ENCODE measurements around the gene TP53BP2. TPM values are rescaled to one million over a fixed set of nuclear protein-coding genes. Genes with fewer than 3 reads are reported as not detected.

TP53BP2 gene
- polyA plus RNA-seq, 1 donor: 25.5 TPM

GRCh38 chr1:223780318-223780717 lies 65.4 kb downstream of the TP53BP2 start:
- Histone ChIP-seq H3K4me1 (ENCODE audit: control insufficient read depth, insufficient read depth, low read length) (peaks cover 8% of the 10 kb centered on the region), H3K27me3 (ENCODE audit: control insufficient read depth, insufficient read depth, low read length) (no peaks in the 10 kb centered on the region), H3K9me3 (ENCODE audit: control insufficient read depth, low read depth, low read length) (no peaks in the 10 kb centered on the region), H3K4me3 (ENCODE audit: low read length) (no peak overlapping the region), H3K36me3 (ENCODE audit: control insufficient read depth, insufficient read depth, low read length) (peaks cover 50% of the 10 kb centered on the region), H3K27ac (ENCODE audit: low read length) (no peak overlapping the region)
- 100% methylated on average over 4 of the region's 8 CpGs for WGBS (ENCODE audit: insufficient coverage, low lambda C conversion rate)
- no peak for DNase-seq

DNA sequence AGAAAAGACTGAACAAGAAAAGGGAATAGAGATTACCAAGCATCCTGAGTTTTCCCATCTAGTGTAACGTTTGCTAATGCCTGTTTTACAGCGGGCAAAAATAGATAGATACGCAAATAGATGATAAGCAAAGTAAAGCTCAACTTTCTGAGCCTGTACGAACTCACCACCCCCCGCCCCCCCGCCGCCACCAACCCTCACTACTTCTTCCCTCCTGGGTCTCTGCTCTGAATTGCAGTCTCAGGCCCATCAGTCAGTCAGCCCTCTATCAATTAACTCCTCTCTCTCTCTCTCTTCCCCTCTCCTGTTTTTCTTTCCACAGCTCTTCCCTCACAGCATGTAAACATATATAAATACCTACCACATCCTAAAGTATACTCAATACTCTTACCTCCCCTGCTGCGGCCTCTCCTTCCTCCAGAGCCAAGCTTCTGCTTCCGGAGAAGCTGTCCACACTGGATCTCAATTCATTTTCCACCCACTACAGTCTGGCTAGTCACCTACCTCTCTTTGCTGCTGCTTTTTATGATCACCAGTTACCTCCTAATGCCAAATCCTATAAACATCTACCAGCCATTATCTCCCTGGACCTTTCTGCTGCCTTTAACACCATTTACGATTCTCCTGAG lies 68.8 kb downstream of the TP53BP2 start:
- Histone ChIP-seq H3K36me3 (ENCODE audit: control insufficient read depth, insufficient read depth, low read length) (peaks cover 49% of the 10 kb centered on the region), H3K27me3 (ENCODE audit: control insufficient read depth, insufficient read depth, low read length) (no peaks in the 10 kb centered on the region), H3K4me3 (ENCODE audit: low read length) (no peak overlapping the region), H3K9me3 (ENCODE audit: control insufficient read depth, low read depth, low read length) (no peaks in the 10 kb centered on the region), H3K4me1 (ENCODE audit: control insufficient read depth, insufficient read depth, low read length) (peaks cover 14% of the 10 kb centered on the region), H3K27ac (ENCODE audit: low read length) (no peak overlapping the region)
- DNase-seq: peak in 1 of 2 donors; percentile 31
- WGBS (ENCODE audit: insufficient coverage, low lambda C conversion rate): 65% methylated on average over 2 of the region's 10 CpGs

- Histone ChIP-seq H3K36me3 (ENCODE audit: control insufficient read depth, insufficient read depth, low read length) (peaks cover 54% of the 10 kb centered on the region), H3K9me3 (ENCODE audit: control insufficient read depth, low read depth, low read length) (no peaks in the 10 kb centered on the region), H3K4me1 (ENCODE audit: control insufficient read depth, insufficient read depth, low read length) (peaks cover 18% of the 10 kb centered on the region), H3K27ac (ENCODE audit: low read length) (no peak overlapping the region), H3K27me3 (ENCODE audit: control insufficient read depth, insufficient read depth, low read length) (no peaks in the 10 kb centered on the region), H3K4me3 (ENCODE audit: low read length) (no peak overlapping the region)
- peak in 1 of 2 donors; percentile 54 for DNase-seq
- no CpG with 5 or more reads among the region's 9 CpGs for WGBS (ENCODE audit: insufficient coverage, low lambda C conversion rate)
Measured at GRCh38 chr1:223776075-223776814, 69.5 kb downstream of the TP53BP2 start.

GRCh38 chr1:223775711-223776074 lies 70.1 kb downstream of the TP53BP2 start:
- H3K9me3 ChIP-seq (ENCODE audit: control insufficient read depth, low read depth, low read length): no peaks in the 10 kb centered on the region
- no peak overlapping the region for H3K4me3 ChIP-seq (ENCODE audit: low read length)
- DNase-seq: no peak
- H3K27ac ChIP-seq (ENCODE audit: low read length): no peak overlapping the region
- no peaks in the 10 kb centered on the region for H3K27me3 ChIP-seq (ENCODE audit: control insufficient read depth, insufficient read depth, low read length)
- peaks cover 22% of the 10 kb centered on the region for H3K4me1 ChIP-seq (ENCODE audit: control insufficient read depth, insufficient read depth, low read length)
- 63% methylated on average over 1 of the region's 1 CpG for WGBS (ENCODE audit: insufficient coverage, low lambda C conversion rate)
- peaks cover 60% of the 10 kb centered on the region for H3K36me3 ChIP-seq (ENCODE audit: control insufficient read depth, insufficient read depth, low read length)

DNA sequence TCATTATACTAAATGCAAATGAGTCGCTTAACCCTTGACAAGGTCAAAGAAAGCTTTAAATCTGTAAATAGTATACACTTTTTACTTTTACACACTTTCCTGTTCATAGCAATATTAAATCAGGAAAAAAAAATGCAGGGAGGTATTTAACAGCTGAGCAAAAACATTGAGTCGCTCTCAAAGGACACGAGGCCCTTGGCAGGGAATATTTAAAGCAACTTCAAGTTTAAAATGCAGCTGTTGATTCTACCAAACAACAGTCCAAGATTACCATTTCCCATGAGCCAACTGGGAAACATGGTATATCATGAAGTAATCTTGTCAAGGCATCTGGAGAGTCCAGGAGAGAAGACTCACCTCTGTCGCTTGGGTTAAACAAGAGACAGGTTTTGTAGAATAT lies 70.7 kb downstream of the TP53BP2 start:
- no peak for DNase-seq
- no peak overlapping the region for H3K27ac ChIP-seq (ENCODE audit: low read length)
- peaks cover 22% of the 10 kb centered on the region for H3K4me1 ChIP-seq (ENCODE audit: control insufficient read depth, insufficient read depth, low read length)
- H3K27me3 ChIP-seq (ENCODE audit: control insufficient read depth, insufficient read depth, low read length): no peaks in the 10 kb centered on the region
- peaks cover 62% of the 10 kb centered on the region for H3K36me3 ChIP-seq (ENCODE audit: control insufficient read depth, insufficient read depth, low read length)
- no peaks in the 10 kb centered on the region for H3K9me3 ChIP-seq (ENCODE audit: control insufficient read depth, low read depth, low read length)
- H3K4me3 ChIP-seq (ENCODE audit: low read length): no peak overlapping the region
- WGBS (ENCODE audit: insufficient coverage, low lambda C conversion rate): 100% methylated on average over 1 of the region's 4 CpGs

GRCh38 chr1:223774134-223774814 lies 71.5 kb downstream of the TP53BP2 start:
- peaks cover 68% of the 10 kb centered on the region for H3K36me3 ChIP-seq (ENCODE audit: control insufficient read depth, insufficient read depth, low read length)
- H3K4me1 ChIP-seq (ENCODE audit: control insufficient read depth, insufficient read depth, low read length): peaks cover 22% of the 10 kb centered on the region
- H3K9me3 ChIP-seq (ENCODE audit: control insufficient read depth, low read depth, low read length): no peaks in the 10 kb centered on the region
- no peak overlapping the region for H3K27ac ChIP-seq (ENCODE audit: low read length)
- no peaks in the 10 kb centered on the region for H3K27me3 ChIP-seq (ENCODE audit: control insufficient read depth, insufficient read depth, low read length)
- DNase-seq: no peak
- 100% methylated on average over 1 of the region's 6 CpGs for WGBS (ENCODE audit: insufficient coverage, low lambda C conversion rate)
- H3K4me3 ChIP-seq (ENCODE audit: low read length): no peak overlapping the region

GRCh38 chr1:223772771-223773160 lies 73.0 kb downstream of the TP53BP2 start:
- H3K4me3 ChIP-seq (ENCODE audit: low read length): no peak overlapping the region
- H3K4me1 ChIP-seq (ENCODE audit: control insufficient read depth, insufficient read depth, low read length): peaks cover 22% of the 10 kb centered on the region
- peak overlapping the region; percentile 69 for H3K27ac ChIP-seq (ENCODE audit: low read length)
- peaks cover 60% of the 10 kb centered on the region for H3K36me3 ChIP-seq (ENCODE audit: control insufficient read depth, insufficient read depth, low read length)
- peak in 1 of 2 donors; percentile 26 for DNase-seq
- no peaks in the 10 kb centered on the region for H3K9me3 ChIP-seq (ENCODE audit: control insufficient read depth, low read depth, low read length)
- no peaks in the 10 kb centered on the region for H3K27me3 ChIP-seq (ENCODE audit: control insufficient read depth, insufficient read depth, low read length)
- no CpG with 5 or more reads among the region's 5 CpGs for WGBS (ENCODE audit: insufficient coverage, low lambda C conversion rate)

GRCh38 chr1:223771814-223772770 lies 73.7 kb downstream of the TP53BP2 start:
- no peak overlapping the region for H3K4me3 ChIP-seq (ENCODE audit: low read length)
- WGBS (ENCODE audit: insufficient coverage, low lambda C conversion rate): no CpG with 5 or more reads among the region's 16 CpGs
- peak; percentile 67 to 91 for DNase-seq
- no peaks in the 10 kb centered on the region for H3K9me3 ChIP-seq (ENCODE audit: control insufficient read depth, low read depth, low read length)
- peaks cover 57% of the 10 kb centered on the region for H3K36me3 ChIP-seq (ENCODE audit: control insufficient read depth, insufficient read depth, low read length)
- peak overlapping the region; percentile 69 for H3K27ac ChIP-seq (ENCODE audit: low read length)
- H3K27me3 ChIP-seq (ENCODE audit: control insufficient read depth, insufficient read depth, low read length): no peaks in the 10 kb centered on the region
- H3K4me1 ChIP-seq (ENCODE audit: control insufficient read depth, insufficient read depth, low read length): peaks cover 22% of the 10 kb centered on the region

- no peak overlapping the region for H3K4me3 ChIP-seq (ENCODE audit: low read length)
- H3K36me3 ChIP-seq (ENCODE audit: control insufficient read depth, insufficient read depth, low read length): peaks cover 56% of the 10 kb centered on the region
- H3K27me3 ChIP-seq (ENCODE audit: control insufficient read depth, insufficient read depth, low read length): no peaks in the 10 kb centered on the region
- H3K4me1 ChIP-seq (ENCODE audit: control insufficient read depth, insufficient read depth, low read length): peaks cover 19% of the 10 kb centered on the region
- no peaks in the 10 kb centered on the region for H3K9me3 ChIP-seq (ENCODE audit: control insufficient read depth, low read depth, low read length)
- WGBS (ENCODE audit: insufficient coverage, low lambda C conversion rate): 60% methylated on average over 1 of the region's 2 CpGs
- H3K27ac ChIP-seq (ENCODE audit: low read length): peak overlapping the region; percentile 69
- DNase-seq: no peak
Measured at GRCh38 chr1:223771469-223771813, 74.3 kb downstream of the TP53BP2 start.

Measured in large intestine (tissue), 3 donors.